HCT116 (cell line): ENCODE results near the gene CCDC188. TPM values are rescaled to one million over a fixed set of nuclear protein-coding genes. Genes with fewer than 3 reads are reported as not detected.

Experiments
- ATAC-seq: fragments of 200-7000 bp; cut with Tn5 transposase; 2 replicates; pipeline ENCODE4 v1.9.1; 2020; ENCODE audit warnings: mild to moderate bottlenecking, moderate library complexity
- BruUV-seq: library from RNA; stranded (reverse); fragments of 400-500 nt; replicated peaks from 2 replicates; lab custom pipeline; 2021; lab: Mats Ljungman, UMichigan
- CTCF ChIA-PET: fragments of 300-600 bp; sonication (Branson Sonifier 250); formaldehyde crosslinking; loops from one replicate; lab custom pipeline; 2021; ENCODE audit warnings: antibody characterized with exemption; lab: Charles Lee
- POLR2A ChIA-PET: fragments of 300-600, 350-600 bp; sonication (Branson Sonifier 250); formaldehyde crosslinking; loops from one replicate; lab custom pipeline; 2021; ENCODE audit warnings: antibody characterized with exemption; lab: Charles Lee
- RAD21 ChIA-PET, 2 experiments: fragments of 300-600 bp; sonication (Branson Sonifier 250); formaldehyde crosslinking; loops; one replicate each; lab custom pipeline; 2023; ENCODE audit warnings: low total read pairs in 2 of 2; ENCODE audit not compliant: uncharacterized antibody in 2 of 2, unreplicated experiment in 2 of 2, low non-redundant PET in 1 of 2; lab: Charles Lee
- DNase-seq: peaks from one replicate; pipeline ENCODE4 v3.0.0-alpha.2; 2010; ENCODE audit warnings: low read depth, low spot score
- H2AFZ ChIP-seq: fragments of 200-600 bp; shearing (Covaris generic), sonication (generic); 2 replicates; pipeline ENCODE4 v1.6.1; 2017; ENCODE audit warnings: low read depth, mixed run types, mixed read lengths, antibody characterized with exemption, low read length; ENCODE audit not compliant: poor library complexity, severe bottlenecking
- H3K27ac ChIP-seq: 2 replicates; pipeline ENCODE4 v1.5.1; 2012; ENCODE audit warnings: low read depth, low read length
- H3K27me3 ChIP-seq: fragments of 200-600 bp; sonication (generic); 2 replicates; pipeline ENCODE4 v1.6.1; 2016; ENCODE audit warnings: mixed run types, low read length, mixed read lengths; ENCODE audit not compliant: insufficient read depth
- H3K36me3 ChIP-seq, 2 experiments: fragments of 200-500 bp in 1 of 2; fragments of 200-600 bp in 1 of 2; sonication (Bioruptor generic) in 1 of 2; sonication (generic) in 1 of 2; 2 replicates each; pipeline versions ENCODE4 v1.5.1 to v1.6.1; 2014 to 2016; ENCODE audit warnings: low read length in 2 of 2, inconsistent platforms in 1 of 2, mixed read lengths in 1 of 2, mixed run types in 1 of 2; ENCODE audit not compliant: insufficient read depth in 2 of 2, control insufficient read depth in 1 of 2
- H3K4me1 ChIP-seq, 2 experiments: fragments of 200-600 bp in 1 of 2; sonication (generic) in 1 of 2; 2 replicates each; pipeline versions ENCODE4 v1.5.1 to v1.6.1; 2012 to 2017; ENCODE audit warnings: low read length in 2 of 2, inconsistent platforms in 1 of 2, mild to moderate bottlenecking in 1 of 2, mixed read lengths in 1 of 2, mixed run types in 1 of 2, moderate library complexity in 1 of 2; ENCODE audit not compliant: insufficient read depth in 2 of 2, control insufficient read depth in 1 of 2
- H3K4me2 ChIP-seq: fragments of 200-600 bp; sonication (generic); 2 replicates; pipeline ENCODE4 v1.6.1; 2017; ENCODE audit warnings: mixed run types, low read length, mixed read lengths
- H3K4me3 ChIP-seq, 2 experiments: fragments of 200-600 bp in 1 of 2; sonication (generic) in 1 of 2; replicated peaks in 1 of 2; 2 replicates each; pipeline ENCODE4 v1.5.1; 2011 to 2016; ENCODE audit warnings: low read length in 2 of 2, control low read depth in 1 of 2, low read depth in 1 of 2, mild to moderate bottlenecking in 1 of 2, mixed read lengths in 1 of 2, mixed run types in 1 of 2
- H3K79me2 ChIP-seq: fragments of 200-600 bp; sonication (generic); 2 replicates; pipeline ENCODE4 v1.6.1; 2017; ENCODE audit warnings: mild to moderate bottlenecking, mixed run types, low read length, moderate library complexity, mixed read lengths; ENCODE audit not compliant: insufficient read depth
- H3K9ac ChIP-seq: fragments of 200-600 bp; sonication (generic); 2 replicates; pipeline ENCODE4 v1.6.1; 2016; ENCODE audit warnings: low read length, mixed read lengths
- H3K9me2 ChIP-seq: fragments of 200-600 bp; sonication (generic), shearing (Covaris generic); 2 replicates; pipeline ENCODE4 v1.6.1; 2017; ENCODE audit warnings: mixed run types, mild to moderate bottlenecking, moderate library complexity; ENCODE audit not compliant: insufficient read depth
- H3K9me3 ChIP-seq, 2 experiments: fragments of 200-500 bp in 1 of 2; fragments of 200-600 bp in 1 of 2; sonication (Bioruptor generic) in 1 of 2; sonication (generic) in 1 of 2; 2 replicates each; pipeline ENCODE4 v1.6.1; 2014 to 2017; ENCODE audit warnings: low read length in 2 of 2, mixed read lengths in 2 of 2, inconsistent platforms in 1 of 2, low read depth in 1 of 2, mild to moderate bottlenecking in 1 of 2, mixed run types in 1 of 2, moderate library complexity in 1 of 2; ENCODE audit not compliant: control insufficient read depth in 1 of 2, insufficient read depth in 1 of 2
- H4K20me1 ChIP-seq: fragments of 200-600 bp; sonication (generic), shearing (Covaris generic); 2 replicates; pipeline ENCODE4 v1.6.1; 2017; ENCODE audit warnings: mixed run types, mild to moderate bottlenecking, moderate library complexity; ENCODE audit not compliant: insufficient read depth
- FOSL1 ChIP-seq: IDR thresholded peaks from 2 replicates; pipeline ENCODE4 v1.6.1; 2012; ENCODE audit warnings: low read depth
- SP1 ChIP-seq: IDR thresholded peaks from 2 replicates; pipeline ENCODE4 v1.6.1; 2012; ENCODE audit warnings: low read depth
- TCF7L2 ChIP-seq: IDR thresholded peaks from 2 replicates; pipeline ENCODE4 v1.7.0; 2011; ENCODE audit warnings: borderline replicate concordance, inconsistent platforms; ENCODE audit not compliant: insufficient read depth, insufficient read length; ENCODE audit errors: extremely low read depth
- ZBTB33 ChIP-seq: IDR thresholded peaks from 2 replicates; pipeline ENCODE4 v1.6.1; 2011; ENCODE audit warnings: mild to moderate bottlenecking, low read length, moderate library complexity; ENCODE audit not compliant: insufficient replicate concordance; ENCODE audit errors: extremely low read depth
- ZFX ChIP-seq: fragments of 450-650 bp; IDR thresholded peaks from 2 replicates; pipeline ENCODE4 v1.6.1; 2017
- ZNF274 ChIP-seq: fragments of 200-500 bp; sonication (Bioruptor generic); IDR thresholded peaks from 2 replicates; pipeline ENCODE4 v1.6.1; 2014; ENCODE audit warnings: mild to moderate bottlenecking, low read depth, low read length, inconsistent platforms
- intact Hi-C: fragments of 100-400 bp; cut with micrococcal nuclease; formaldehyde crosslinking; loops from 2 replicates; pipeline ENCODE4 v1.10.0; 2022
- total RNA-seq: library from RNA; stranded (reverse); gene quantifications from one replicate; pipeline ENCODE4 v1.2.1, GENCODE V29; 2021; ENCODE audit not compliant: unreplicated experiment

The CCDC188 gene
- total RNA-seq, 1 experiment from 2014 or later, result not detected

- ChIA-PET RAD21 (no interaction called here), POLR2A (no interaction called here)
- Histone ChIP-seq H3K36me3 (no peaks in the 10 kb centered on the region), H3K4me2 (no peak overlapping the region), H4K20me1 (no peaks in the 10 kb centered on the region), H3K9ac (no peak overlapping the region), H3K9me2 (no peaks in the 10 kb centered on the region), H3K27ac (no peak overlapping the region)
- DNase-seq, result no peak
- intact Hi-C loops, result no loop called here
- no TSS peak for BruUV-seq
- TF ChIP-seq FOSL1 (no peak), ZFX (no peak), ZBTB33 (no peak), SP1 (no peak), ZNF274 (no peak), TCF7L2 (no peak)
- TF ChIP-seq, all 23 proteins: peak for 0
- no peak for ATAC-seq
- 0 out of 2 replicates have a peak, but pooled peaks cover 3% of the 10 kb centered on the region for H3K27me3 ChIP-seq
- CTCF ChIA-PET, result no interaction called here
- H3K4me3 ChIP-seq, result no peak overlapping the region
- H3K9me3 ChIP-seq, result no peaks in the 10 kb centered on the region
- no peaks in the 10 kb centered on the region for H3K79me2 ChIP-seq
- H2AFZ ChIP-seq, result no peak overlapping the region
- peaks cover 10 to 13% of the 10 kb centered on the region in 2 experiments for H3K4me1 ChIP-seq
These were observed 47.9 kb upstream of the CCDC188 start for GRCh38 chr22:20198557-20199319.
